ENCODE measurements around the gene ATP11A.

GRCh38 chr13:112658808-112659207 lies 31.0 kb upstream of the ATP11A start:
- no peak for TF ChIP-seq POLR2AphosphoS5 (IDR thresholded peaks at IDR 0.05; ENCODE audit: low read length)
- TF ChIP-seq, protein P1, sequence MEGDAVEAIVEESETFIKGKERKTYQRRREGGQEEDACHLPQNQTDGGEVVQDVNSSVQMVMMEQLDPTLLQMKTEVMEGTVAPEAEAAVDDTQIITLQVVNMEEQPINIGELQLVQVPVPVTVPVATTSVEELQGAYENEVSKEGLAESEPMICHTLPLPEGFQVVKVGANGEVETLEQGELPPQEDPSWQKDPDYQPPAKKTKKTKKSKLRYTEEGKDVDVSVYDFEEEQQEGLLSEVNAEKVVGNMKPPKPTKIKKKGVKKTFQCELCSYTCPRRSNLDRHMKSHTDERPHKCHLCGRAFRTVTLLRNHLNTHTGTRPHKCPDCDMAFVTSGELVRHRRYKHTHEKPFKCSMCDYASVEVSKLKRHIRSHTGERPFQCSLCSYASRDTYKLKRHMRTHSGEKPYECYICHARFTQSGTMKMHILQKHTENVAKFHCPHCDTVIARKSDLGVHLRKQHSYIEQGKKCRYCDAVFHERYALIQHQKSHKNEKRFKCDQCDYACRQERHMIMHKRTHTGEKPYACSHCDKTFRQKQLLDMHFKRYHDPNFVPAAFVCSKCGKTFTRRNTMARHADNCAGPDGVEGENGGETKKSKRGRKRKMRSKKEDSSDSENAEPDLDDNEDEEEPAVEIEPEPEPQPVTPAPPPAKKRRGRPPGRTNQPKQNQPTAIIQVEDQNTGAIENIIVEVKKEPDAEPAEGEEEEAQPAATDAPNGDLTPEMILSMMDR (IDR thresholded peaks at IDR 0.05 in 2 of 3, conservative IDR thresholded peaks at IDR 0.05 in 1 of 3; ENCODE audit: control insufficient read depth in 2 of 3, extremely low read depth in 1 of 3, insufficient read depth in 1 of 3, low read depth in 3 of 3, low read length in 3 of 3): no peak

Data from GM12878 (cell line).